ENCODE measurements around the gene SLC25A21.
A peak's percentile ranks its signal among the peaks of the same experiment; 100 is the strongest.
"Not testable (repeated sequence)": the region's sequence is repeated elsewhere in the genome, so short reads cannot be mapped to it uniquely, and the experiment has no call there.

Gene SLC25A21

DNA sequence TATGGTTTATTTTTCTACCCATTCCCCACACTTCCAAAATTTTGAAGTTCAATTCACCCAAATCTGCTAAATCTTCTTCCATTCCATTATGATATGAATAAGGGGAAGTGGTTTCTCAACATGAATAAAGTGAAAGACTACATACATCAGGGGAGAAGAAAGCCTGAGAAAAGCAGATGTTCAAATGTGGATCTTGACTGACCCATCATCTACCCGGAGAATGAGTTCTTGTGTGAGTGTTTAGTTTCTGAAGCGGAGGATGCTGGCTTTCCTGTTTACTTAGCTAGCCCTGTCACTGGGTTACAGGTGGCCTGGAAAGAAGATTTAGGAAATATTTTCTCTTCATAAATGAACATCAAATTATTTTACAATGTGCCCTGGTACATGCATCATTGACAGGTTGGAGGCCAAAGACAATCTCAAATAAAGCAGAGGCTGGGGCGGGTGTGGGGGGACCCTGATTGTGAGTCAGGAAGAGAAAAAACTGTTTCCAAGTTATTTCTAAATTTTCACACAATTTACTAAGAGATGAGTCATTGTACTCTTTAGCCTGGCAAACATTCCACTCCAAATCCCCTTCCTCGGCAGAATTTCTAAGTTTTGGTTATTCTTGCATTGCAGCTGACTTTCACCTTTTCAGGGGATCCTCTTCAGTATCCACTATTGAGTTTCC lies 135.6 kb downstream of the SLC25A21 start:
- DNase-seq = no peak

GRCh38 chr14:37035401-37035800 lies 137.0 kb downstream of the SLC25A21 start:
- no peak for DNase-seq

- no peak for DNase-seq
Measured at GRCh38 chr14:37034410-37035285, 137.8 kb downstream of the SLC25A21 start.

GRCh38 chr14:37032863-37033262 lies 139.5 kb downstream of the SLC25A21 start:
- DNase-seq = no peak

DNA sequence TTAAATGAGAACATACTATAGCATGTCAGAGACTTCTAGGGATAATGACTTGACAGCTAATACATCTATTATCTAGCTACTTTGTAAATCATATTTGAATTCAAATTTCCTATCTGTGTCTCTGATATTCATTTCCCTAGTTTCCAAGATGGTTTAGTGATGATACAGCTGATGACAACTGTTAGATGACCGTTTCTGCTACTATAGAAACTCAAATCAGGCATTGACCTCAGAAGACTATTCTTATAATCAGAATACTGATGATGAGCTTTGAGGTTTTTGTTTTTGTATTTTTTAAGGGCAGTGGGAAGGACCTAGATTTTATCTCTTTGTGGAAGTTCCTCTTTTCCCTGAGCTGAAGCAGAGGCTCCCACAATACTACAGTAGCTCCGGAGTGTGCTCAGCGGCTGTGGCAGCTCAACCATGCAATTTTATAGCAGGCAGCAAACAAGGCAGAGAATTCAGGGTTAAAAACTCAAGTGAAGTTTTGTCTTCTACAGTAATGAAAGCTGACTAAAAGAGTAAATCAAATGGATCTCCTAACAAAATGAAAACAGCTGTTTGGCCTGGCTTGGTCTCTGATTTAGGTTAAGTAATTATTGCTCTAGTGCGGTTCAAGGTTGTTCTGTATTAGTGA lies 145.1 kb downstream of the SLC25A21 start:
- no peak for DNase-seq

DNA sequence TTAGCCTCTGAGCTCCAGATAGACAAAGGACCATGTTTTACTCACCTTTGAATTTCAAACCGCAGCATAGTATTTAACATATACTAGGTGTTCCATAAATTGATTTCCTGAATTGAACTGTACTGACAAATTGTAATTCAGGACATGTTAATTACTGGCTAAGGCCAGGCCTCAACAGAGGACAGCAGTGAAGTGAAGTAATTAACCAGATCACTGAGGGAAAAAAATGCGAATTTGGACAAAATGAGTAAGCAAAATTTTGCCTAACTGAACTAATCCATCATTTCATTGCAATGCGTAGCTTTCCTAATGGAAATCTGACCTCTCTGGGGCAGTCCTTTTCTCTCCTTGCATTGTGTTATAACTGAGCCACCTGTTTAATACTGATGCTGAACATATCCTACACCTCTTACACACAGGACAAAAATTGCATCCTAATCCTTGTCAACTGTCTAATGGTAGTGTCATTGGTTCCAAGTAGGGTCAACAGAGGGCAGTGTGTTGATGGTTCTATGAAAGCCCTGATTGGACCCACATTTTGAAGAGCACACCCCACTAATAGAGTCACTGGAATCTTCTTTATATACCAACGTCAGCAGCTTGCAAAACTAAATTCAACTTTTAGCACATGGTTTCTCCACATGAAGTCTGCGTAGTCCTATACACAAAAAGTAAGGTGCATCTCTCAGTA lies 148.4 kb downstream of the SLC25A21 start:
- no peak for DNase-seq

GRCh38 chr14:37021390-37021789 lies 151.0 kb downstream of the SLC25A21 start:
- DNase-seq = no peak

- no peak for DNase-seq
Measured at GRCh38 chr14:37019488-37019887, 152.9 kb downstream of the SLC25A21 start.

DNA sequence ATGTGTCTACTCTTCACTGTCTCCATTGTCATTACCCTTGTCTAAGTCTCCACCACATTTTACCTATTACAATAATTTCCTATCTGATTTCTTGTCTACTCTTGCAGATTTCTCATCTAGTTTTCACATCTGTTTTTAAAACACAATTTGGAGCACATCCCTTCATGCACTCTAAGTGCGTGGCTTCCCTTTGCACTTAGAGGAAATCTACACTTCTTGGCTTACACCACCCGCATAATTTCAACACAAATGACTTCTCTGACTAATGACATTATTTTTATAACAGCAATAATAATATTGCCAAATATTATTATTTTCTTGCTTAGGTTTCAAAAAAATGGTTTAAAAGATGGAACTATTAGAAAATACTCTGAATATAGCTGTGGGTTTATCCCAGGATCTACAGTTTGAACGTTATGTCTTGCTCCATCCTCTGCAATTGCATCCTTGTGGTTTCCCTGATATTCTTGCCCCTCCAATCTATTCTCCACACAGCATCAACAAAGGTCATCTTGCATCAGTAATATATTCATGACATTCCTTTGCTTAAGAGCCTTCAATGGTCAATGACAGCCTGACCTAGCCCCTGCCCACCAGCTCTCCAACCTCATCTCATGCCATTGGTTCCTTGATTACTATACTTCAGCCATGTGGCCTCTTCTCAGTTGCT lies 153.7 kb downstream of the SLC25A21 start:
- DNase-seq = no peak

DNA sequence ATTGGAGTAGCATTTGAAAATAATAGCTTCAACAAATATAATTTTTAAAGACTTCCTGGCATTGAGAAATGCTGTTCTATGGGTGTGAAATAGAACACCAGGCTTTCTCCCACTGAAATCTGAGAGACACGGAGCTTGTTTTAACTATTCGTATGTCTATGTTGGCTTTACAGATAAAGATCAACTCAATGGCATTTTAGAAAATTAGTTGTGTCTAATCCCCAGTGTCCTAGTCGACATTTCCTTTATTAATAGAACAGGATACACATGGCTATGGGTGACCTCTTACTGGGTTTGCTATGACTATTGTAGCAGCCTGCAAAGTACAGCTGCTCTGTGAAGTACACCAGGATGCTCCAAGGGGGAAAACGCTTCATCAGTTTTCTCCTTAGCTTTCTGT lies 159.3 kb downstream of the SLC25A21 start:
- no peak for DNase-seq

DNA sequence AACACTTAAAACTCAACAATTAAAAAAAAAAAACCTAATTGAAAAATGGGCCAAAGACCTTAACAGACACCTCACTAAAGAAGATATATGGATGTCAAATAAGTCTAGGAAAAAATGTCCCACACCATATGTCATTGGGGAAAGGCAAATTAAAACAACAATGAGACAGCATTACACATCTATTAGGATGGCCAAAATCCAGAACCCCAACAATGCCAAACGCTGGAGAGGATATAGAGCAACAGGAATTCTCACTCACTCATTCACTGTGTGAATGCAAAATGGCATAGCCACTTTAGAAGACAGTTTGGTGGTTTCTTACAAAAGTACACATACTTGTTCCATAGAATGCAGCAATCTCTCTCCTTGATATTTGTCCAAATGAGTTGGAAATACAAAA lies 173.7 kb downstream of the SLC25A21 start:
- no peak for DNase-seq

GRCh38 chr14:36997843-36998242 lies 174.6 kb downstream of the SLC25A21 start:
- no peak for DNase-seq

DNA sequence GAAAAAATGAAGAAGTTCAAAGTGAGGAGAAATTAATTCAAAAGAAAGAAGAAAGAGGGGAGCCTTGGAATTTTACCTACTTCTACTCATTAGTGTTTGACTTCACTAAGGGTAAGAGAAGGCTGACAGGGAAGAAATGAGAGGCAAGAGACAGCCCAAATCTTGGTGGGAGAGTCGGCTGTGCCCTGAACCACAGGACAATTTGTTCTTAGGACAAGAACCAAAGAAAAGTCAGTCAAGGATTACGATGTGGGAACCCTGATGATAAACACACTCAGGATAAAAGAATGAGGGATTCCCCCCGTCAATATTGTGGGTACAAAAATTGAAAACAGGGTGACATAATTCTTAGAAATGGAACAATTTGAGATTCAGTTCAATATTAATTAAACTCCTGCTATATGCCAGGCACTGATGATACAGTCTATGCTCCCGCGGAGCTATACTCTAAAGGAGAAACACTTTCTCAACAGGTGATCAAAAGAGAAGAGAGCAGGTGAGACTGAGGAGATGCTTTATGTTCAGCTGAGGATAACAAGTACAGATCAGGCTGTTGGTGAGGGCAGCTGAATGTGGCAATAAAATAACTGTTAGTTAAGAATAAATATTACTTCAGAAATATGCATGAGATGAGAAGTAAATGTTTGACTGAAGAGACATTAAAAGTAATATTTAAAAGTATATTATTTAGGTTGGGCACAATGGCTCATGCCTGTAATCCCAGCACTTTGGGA lies 175.4 kb downstream of the SLC25A21 start:
- DNase-seq = no peak

GRCh38 chr14:36996133-36996856 lies 176.1 kb downstream of the SLC25A21 start:
- DNase-seq = peak; percentile 8

DNA sequence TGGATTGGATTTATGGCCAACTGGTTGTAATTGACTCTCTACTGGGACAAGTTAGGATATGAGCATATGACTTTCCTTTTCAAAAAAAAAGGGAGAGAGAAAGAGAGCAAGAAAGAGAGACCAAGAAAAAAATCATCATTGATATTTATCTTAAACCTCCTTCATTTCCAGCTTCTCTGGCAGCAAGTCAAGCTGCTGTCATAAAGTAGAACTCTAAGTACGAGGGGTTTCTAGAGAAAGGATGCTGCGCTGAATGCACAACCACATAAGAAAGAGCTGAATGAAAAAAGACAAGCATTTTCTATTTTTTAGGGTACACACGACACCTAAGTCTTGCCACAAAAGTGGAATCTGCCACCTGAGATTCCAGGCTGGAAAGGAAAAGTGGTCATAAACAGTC lies 182.6 kb downstream of the SLC25A21 start:
- DNase-seq = no peak

DNA sequence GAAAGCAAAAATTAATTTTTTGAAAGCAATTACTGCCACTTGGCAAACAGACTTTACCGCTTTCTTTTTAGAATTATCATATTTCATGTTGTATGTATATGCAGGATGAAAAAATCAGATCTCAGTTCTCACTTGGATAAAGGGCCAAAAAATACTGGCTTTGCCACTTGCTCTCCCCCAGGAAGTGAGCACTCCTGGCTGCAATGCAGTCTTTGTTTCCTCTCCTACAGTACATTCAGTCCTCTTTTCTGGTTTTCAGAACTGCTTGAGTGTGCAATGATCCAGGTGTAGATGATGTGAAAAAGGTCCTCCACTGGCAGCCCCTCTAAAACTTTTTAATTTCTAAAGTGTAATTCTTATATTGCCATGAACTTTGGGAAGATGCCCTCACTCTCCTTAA lies 183.4 kb downstream of the SLC25A21 start:
- DNase-seq = no peak

- no peak for DNase-seq
Measured at GRCh38 chr14:36988568-36988967, 183.8 kb downstream of the SLC25A21 start.

DNA sequence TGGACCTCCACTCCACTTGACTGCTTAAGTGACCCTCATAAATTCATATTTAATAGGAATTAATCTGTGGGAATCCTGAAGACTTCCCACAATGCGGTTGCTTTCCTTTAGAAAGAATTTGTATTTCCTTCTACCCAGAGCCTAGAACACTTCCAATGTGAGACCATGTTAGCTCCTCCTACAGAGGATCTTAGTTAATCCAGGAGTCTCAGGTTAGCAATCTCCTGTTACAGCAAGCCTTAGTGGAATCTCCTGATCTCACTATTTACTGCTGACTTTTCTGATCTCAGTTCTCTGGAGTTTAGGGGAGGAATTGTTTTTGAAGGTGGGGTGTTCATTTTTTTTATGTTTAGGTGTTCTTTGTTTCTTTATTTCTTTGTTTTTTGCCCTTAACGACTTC lies 186.0 kb downstream of the SLC25A21 start:
- DNase-seq = no peak

GRCh38 chr14:36981832-36982529 lies 190.4 kb downstream of the SLC25A21 start:
- peak; percentile 4 for DNase-seq

DNA sequence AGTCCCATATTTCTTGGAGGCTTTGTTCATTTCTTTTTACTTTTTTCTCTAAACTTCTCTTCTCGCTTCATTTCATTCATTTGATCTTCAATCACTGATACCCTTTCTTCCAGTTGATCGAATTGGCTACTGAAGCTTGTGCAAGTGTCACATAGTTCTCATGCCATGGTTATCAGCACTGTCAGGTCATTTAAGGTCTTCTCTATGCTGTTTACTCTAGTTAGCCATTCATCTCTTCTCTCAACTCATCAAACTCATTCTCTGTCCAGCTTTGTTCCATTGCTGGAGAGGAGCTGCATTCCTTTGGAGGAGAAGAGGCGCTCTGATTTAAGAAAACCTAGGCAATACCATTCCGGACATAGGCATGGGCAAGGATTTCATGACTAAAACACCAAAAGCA lies 192.0 kb downstream of the SLC25A21 start:
- DNase-seq = not testable (repeated sequence)

- no peak for DNase-seq
Measured at GRCh38 chr14:36979863-36980262, 192.5 kb downstream of the SLC25A21 start.

Data from DMS53 (cell line).